Cardiac septum (tissue), 1 donor: ENCODE data around the gene KCTD16. TPM values are rescaled to one million over a fixed set of nuclear protein-coding genes. Genes with fewer than 3 reads are reported as not detected.

Experiments used
- DNase-seq: peaks from one replicate; pipeline ENCODE4 v3.0.0-alpha.2; 2020; ENCODE audit warnings: low spot score
- intact Hi-C: fragments of 100-400 bp; cut with DNase I; formaldehyde crosslinking; loops from one replicate; pipeline ENCODE4 v1.14.0; 2022
- total RNA-seq: library from RNA; stranded (reverse); fragmentation: NEBNext Ultra II Directional; extraction: Animal tissue kit (Norgen Biotek cat#: 25700); gene quantifications from one replicate; pipeline ENCODE4 v1.2.1, GENCODE V29; 2021
- donor health status: DM: no; HTN: no; CAD: no.

Gene KCTD16
- total RNA-seq, 1 donor from 2014 or later = 0.08 TPM

DNA sequence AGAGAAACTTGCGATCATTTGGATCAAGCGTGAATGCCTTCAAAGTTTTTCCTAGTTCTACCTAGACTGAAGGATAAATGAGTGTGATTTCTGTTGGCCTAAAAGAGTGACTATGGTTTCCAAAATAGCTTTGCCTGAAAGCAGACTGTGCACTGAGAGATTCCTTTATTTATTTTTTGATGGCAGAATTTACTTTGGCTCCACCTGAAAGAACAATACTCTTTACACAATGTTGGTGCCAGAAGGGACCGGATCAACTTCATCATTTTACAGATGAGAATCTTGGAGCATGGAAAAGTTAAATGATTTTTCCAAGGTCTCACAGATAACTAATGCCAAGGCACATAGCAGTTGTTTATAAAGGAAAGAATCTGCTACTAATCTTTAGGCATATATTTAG lies 199.6 kb downstream of the KCTD16 start:
- intact Hi-C loops = no loop called here
- DNase-seq = no peak

DNA sequence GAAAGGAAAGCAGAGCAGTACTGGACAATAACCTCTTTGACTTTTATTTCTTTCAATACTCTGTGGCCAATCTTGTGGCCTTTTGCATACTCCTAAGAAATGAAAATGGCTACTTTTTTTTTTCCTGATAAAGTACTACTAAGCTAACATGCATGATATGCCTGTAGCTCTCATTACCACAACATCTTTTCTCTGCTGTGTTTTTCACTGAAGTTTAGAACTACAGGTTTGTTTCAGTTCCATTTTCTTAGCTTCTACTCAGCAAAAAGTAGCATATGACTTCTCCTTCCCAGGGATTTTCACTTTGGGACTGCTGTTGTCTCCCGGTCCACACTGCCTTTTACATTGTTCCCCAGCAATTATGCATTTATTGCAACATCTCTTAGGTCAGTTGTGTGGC lies 204.0 kb downstream of the KCTD16 start:
- intact Hi-C loops = no loop called here
- no peak for DNase-seq

GRCh38 chr5:144377207-144377606 lies 206.5 kb downstream of the KCTD16 start:
- intact Hi-C loops = no loop called here
- no peak for DNase-seq

DNA sequence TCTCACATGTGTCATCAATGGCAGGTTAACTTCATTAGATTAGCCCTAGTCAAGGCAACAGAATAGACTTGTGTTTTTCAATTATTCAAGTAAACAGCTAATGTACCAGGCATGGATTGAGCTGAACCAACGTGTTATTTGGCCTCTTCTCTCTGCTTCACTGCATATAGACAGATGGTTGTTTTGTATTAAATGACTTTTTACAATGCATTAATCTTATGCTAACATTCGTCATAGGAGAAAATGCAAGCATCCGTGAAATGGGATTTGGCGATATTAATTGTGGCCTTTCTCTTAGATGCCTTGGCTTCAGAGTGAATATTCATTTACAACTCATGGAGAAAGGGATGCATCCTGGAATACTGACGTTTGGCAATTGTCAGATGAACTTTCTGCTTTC lies 208.0 kb downstream of the KCTD16 start:
- no peak for DNase-seq
- intact Hi-C loops = no loop called here

- intact Hi-C loops = no loop called here
- no peak for DNase-seq
Observed at GRCh38 chr5:144385597-144385996, 214.9 kb downstream of the KCTD16 start.

DNA sequence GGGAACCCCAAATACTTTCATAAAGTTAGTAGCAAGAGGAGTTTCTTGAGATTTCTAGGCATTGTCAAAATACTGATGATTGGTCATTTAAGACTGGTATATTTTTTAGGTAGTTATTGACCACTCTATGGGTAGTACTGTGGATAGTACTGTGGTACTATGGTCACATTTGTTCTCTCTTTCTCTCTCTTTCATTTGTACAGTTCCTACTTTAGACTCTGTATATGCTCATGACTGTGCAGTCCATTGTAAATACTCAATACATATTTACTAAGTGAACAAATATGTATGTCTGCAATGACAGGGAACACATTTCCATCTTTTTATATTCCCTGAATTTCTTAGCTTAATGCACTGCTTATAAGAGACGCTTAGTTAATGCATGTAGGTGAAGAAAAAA lies 215.6 kb downstream of the KCTD16 start:
- intact Hi-C loops = no loop called here
- no peak for DNase-seq

- DNase-seq = no peak
- intact Hi-C loops = no loop called here
Observed at GRCh38 chr5:144390133-144390532, 219.5 kb downstream of the KCTD16 start.

DNA sequence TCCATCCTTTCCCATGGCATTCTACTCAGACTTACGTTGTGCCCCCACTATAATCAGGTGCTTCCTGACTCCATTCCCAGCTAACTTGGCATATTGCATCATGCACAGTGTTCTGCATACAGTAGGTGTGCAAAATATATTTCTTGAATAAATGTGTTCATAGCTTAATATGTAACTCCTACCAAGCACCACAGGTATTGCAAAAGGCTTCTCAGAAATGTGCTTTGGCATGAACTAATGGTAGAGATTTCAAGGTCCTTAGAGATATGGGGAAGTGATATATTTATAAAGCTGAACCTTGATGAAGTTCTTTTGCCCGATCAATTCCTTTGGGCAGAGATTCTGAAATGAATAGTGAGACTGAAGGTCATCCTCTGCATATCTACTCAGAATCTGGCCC lies 220.4 kb downstream of the KCTD16 start:
- intact Hi-C loops = no loop called here
- no peak for DNase-seq

DNA sequence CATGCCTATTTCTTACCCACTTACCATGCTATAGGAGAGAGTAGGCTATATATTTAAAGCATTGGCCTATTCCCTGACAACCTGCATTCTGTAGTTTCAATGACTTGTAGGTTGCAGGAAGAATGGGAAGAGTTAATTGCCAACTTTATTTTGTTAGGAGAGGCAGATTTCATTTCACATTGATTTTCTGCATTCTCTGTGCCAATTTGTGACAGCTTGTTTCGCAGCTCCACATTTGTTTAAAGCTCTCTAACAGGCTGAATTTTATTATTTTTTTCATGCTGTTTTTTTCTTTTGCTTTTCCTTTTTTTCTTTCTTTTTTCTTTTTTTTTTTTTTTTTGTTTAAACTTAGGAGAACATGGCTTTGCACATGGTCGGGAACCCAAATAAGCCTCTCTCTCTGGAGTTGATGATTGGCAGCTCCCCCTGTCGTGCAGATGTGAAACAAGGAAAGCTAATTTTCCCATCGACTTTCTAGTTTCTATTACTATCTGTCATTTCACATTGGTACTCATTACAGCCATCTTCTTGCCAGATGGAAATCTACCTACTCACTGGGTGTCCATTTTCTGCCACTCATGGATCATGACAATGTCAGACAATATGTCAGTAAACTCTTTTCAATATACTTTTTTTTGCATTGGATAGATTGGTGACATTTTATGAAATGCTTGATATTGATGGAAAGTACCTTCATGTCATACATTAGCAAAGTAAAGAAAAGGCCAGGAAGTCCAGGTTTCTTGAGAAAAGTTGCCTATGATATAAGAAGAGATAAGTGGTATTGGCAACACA lies 223.2 kb downstream of the KCTD16 start:
- intact Hi-C loops = no loop called here
- DNase-seq = no peak

GRCh38 chr5:144395704-144396103 lies 225.0 kb downstream of the KCTD16 start:
- no peak for DNase-seq
- intact Hi-C loops = no loop called here

- DNase-seq = no peak
- intact Hi-C loops = no loop called here
Observed at GRCh38 chr5:144403058-144403457, 232.4 kb downstream of the KCTD16 start.

DNA sequence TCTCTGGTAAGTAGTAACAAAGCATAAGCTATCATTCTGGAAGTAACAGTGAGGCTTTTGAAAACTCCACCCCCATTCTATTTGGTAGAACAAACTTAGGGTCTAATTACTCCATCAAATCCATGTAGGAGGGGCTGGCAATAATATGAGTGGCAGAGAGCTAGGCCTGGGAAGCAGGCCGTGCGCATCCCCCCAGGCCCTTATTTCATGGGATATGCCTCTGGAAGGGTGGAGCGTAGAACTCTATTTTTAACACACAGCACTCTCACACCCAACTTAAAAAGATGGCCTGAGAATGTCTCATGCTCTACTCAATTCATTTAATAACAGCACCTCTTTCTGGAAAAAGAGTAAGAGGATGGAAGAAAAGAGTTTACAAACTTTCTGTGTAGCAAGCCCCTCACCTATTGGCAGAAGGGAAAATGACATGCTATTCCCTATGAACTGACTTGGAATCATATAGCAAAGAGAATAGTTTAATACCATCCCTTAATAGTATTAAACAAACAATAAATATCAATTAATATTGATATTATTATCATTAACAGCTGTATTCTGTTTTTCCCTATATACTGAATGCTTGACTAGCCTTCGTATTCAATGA lies 233.2 kb downstream of the KCTD16 start:
- intact Hi-C loops = no loop called here
- no peak for DNase-seq

DNA sequence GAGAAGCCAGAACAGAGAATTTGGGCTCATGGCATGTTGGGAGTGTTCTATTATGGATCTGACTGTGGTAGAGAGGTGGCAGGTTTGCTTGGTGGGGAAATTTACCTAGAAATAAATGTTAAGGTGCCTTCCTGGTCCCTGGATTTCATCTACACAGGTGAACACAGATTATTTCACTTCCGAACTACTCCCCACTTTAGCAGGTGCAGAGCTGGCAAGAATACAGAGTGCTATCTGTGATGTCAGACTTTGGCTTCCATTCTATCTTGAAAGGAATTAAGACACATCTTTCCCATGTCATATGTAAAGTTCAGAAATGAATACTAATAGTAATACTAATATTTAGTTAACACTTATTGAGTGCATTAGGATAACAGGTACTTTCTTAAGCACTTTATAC lies 234.0 kb downstream of the KCTD16 start:
- no peak for DNase-seq
- intact Hi-C loops = no loop called here

- intact Hi-C loops = no loop called here
Observed at GRCh38 chr5:144405991-144406390, 235.3 kb downstream of the KCTD16 start.

DNA sequence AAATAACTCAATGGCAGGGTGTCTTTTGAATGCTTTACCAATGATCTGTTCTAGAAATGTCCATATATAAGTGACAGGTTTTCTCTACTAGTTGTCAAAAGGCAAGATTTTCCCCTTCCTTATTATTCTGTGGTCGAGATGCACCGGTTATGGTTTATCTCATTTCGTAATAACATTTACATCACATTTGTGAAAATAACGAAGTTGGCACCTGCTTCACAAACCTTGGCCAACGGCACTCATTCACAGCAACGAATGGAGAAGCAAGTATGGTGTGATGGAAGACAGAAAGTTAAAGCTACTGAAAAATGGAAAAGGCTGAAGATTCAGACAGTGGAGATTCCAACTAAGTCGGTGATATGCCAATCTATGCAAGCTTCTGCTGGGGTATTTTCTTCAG lies 235.8 kb downstream of the KCTD16 start:
- DNase-seq = no peak
- intact Hi-C loops = no loop called here

More at GRCh38 chr5:144405991-144406390, 235.3 kb downstream of the KCTD16 start:
- DNase-seq = no peak

GRCh38 chr5:144414202-144415029 lies 243.7 kb downstream of the KCTD16 start:
- intact Hi-C loops = no loop called here
- DNase-seq = no peak

- intact Hi-C loops = no loop called here
- DNase-seq = no peak
Observed at GRCh38 chr5:144416196-144416595, 245.5 kb downstream of the KCTD16 start.

DNA sequence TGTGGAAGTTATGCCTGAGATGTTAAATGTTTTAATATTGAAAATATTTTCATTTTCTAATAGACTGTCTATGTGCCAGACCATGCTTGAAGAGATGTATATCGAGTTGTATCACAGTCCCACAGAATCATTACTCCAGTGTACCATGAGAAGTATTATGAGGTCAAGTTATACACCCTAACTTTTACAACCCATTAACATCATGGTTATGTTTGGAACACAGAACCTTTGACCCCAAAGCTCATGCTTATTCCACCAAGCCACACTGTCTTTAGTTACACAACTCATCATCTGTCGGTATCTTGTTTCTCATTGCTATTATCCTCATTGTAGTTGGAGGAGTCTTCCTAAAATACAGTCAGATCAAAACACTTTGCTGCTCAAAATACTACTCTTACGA lies 248.0 kb downstream of the KCTD16 start:
- intact Hi-C loops = no loop called here
- DNase-seq = no peak

DNA sequence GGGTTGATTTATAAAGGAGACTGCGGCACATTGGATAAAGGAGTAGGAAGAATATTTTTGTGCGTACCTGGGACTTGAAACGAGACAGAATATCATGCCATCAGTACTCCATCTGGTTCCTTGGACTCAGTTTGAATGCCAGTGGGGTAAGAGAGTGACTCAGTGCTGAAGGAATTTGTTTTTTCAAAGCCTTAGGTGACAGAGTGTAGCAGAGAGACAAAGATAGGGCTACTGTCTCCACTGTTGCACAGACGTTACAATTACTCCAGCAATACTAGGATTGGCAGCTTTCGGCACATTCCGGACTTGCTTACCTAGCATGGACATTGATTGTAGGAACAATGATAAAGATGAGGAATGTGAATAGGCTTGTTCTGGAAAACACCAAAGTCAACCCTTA lies 250.7 kb downstream of the KCTD16 start:
- intact Hi-C loops = no loop called here

GRCh38 chr5:144422018-144422727 lies 251.5 kb downstream of the KCTD16 start:
- intact Hi-C loops = no loop called here
- DNase-seq = no peak

More for the DNA sequence above, 250.7 kb downstream of the KCTD16 start:
- DNase-seq = no peak
